Vagina (tissue), 2 donors: ENCODE data around the gene KRTAP10-11. TPM values are rescaled to one million over a fixed set of nuclear protein-coding genes. Genes with fewer than 3 reads are reported as not detected.

Experiments
- DNase-seq, 2 donors: peaks; one replicate each; pipeline ENCODE4 v3.0.0-alpha.2; 2017; ENCODE audit errors: extremely low spot score in 2 of 2
- H3K27ac ChIP-seq: fragments of 200-600 bp; sonication (generic); one replicate; pipeline ENCODE4 v1.5.1; 2019
- H3K27me3 ChIP-seq: fragments of 200-600 bp; sonication (generic); one replicate; pipeline ENCODE4 v1.5.1; 2019
- H3K36me3 ChIP-seq, 2 donors: fragments of 200-600 bp; sonication (generic); one replicate each; pipeline ENCODE4 v1.5.1; 2017 to 2019
- H3K4me1 ChIP-seq: fragments of 200-600 bp; sonication (generic); one replicate; pipeline ENCODE4 v1.5.1; 2019
- H3K4me3 ChIP-seq, 2 donors: fragments of 200-600 bp; sonication (generic); 1 replicate in 1 of 2; 2 replicates in 1 of 2; pipeline ENCODE4 v1.5.1; 2016 to 2019
- H3K9me3 ChIP-seq: fragments of 200-600 bp; sonication (generic); one replicate; pipeline ENCODE4 v1.5.1; 2019
- CTCF ChIP-seq, 3 experiments: fragments of 450-650 bp in 2 of 3; fragments of 200-600 bp in 1 of 3; sonication (generic) in 1 of 3; IDR thresholded peaks; one replicate each; pipeline ENCODE4 v1.5.1; 2017 to 2019; ENCODE audit warnings: antibody characterized with exemption in 3 of 3, mild to moderate bottlenecking in 2 of 3, moderate library complexity in 2 of 3
- POLR2A ChIP-seq, 2 donors: fragments of 450-650 bp; IDR thresholded peaks; one replicate each; pipeline ENCODE4 v1.6.1; 2017; ENCODE audit warnings: antibody characterized with exemption in 2 of 2, mild to moderate bottlenecking in 2 of 2, moderate library complexity in 2 of 2
- POLR2AphosphoS5 ChIP-seq, 2 donors: sonication (generic); formaldehyde crosslinking; IDR thresholded peaks; one replicate each; pipeline ENCODE4 v1.9.0; 2017; ENCODE audit warnings: antibody characterized with exemption in 2 of 2, mild to moderate bottlenecking in 2 of 2, low read depth in 1 of 2; ENCODE audit not compliant: insufficient read depth in 1 of 2
- intact Hi-C: fragments of 100-400 bp; cut with DNase I; formaldehyde crosslinking; loops from one replicate; pipeline ENCODE4 v1.15.1; 2023
- small RNA-seq: library from RNA; depleted of rRNA; stranded (forward); fragments of <200 nt; gene quantifications from one replicate; pipeline ENCODE3, GENCODE V24; 2016
- total RNA-seq: library from RNA; depleted of rRNA; stranded (reverse); fragments of >200 nt; gene quantifications from one replicate; pipeline ENCODE4 v1.2.3, GENCODE V29; 2016

KRTAP10-11 gene
- total RNA-seq, 1 donor from 2014 or later, result not detected

DNA sequence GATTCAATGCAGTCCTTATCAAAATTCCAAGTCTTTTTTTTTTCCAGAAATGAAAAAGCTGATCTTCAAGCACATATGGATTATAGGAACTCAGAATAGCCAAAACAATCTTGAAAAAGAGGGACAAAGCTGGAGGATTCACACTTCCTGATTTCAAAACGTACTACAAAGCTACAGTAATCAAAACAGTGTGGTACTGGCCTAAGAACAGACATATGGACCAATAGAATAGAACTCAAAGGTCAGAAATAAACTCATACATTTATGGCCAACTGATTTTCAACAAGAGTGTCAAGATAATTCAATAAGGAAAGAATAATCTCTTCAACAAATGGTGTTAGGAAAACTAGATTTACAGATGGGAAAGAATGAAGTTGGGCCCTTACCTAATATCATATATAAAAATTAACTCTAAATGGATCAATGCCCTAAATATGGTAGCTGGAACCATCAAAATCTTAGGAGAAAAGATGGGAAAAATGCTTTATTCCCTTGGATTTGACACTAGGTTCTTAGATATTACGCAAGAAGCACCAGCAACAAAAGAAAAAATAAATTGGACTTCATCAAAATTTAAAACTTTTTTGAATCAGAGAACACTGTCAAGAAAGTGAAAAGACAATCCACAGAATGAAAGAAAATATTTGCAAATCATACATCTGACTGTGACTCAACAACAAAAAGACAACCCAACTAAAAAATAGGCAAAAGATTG lies 46.7 kb downstream of the KRTAP10-11 start:
- intact Hi-C loops, result no loop called here
- H3K27me3 ChIP-seq, result no peaks in the 10 kb centered on the region
- no peak for TF ChIP-seq POLR2AphosphoS5 (IDR thresholded peaks at IDR 0.05; ENCODE audit: insufficient read depth in 1 of 2, low read depth in 1 of 2)
- H3K4me1 ChIP-seq, result no peaks in the 10 kb centered on the region
- no peaks in the 10 kb centered on the region for H3K9me3 ChIP-seq
- H3K36me3 ChIP-seq, result no peaks in the 10 kb centered on the region
- no peak for DNase-seq
- no peak overlapping the region for H3K4me3 ChIP-seq
- H3K27ac ChIP-seq, result no peak overlapping the region

GRCh38 chr21:44694776-44695175 lies 48.6 kb downstream of the KRTAP10-11 start:
- intact Hi-C loops, result no loop called here
- Histone ChIP-seq H3K9me3 (no peaks in the 10 kb centered on the region), H3K4me3 (no peak overlapping the region), H3K4me1 (no peaks in the 10 kb centered on the region), H3K36me3 (no peaks in the 10 kb centered on the region), H3K27ac (no peak overlapping the region), H3K27me3 (no peaks in the 10 kb centered on the region)
- DNase-seq, result peak; percentile 64 to 81
- no peak for TF ChIP-seq POLR2AphosphoS5 (IDR thresholded peaks at IDR 0.05; ENCODE audit: insufficient read depth in 1 of 2, low read depth in 1 of 2)
- TF ChIP-seq POLR2A (IDR thresholded peaks at IDR 0.05), result no peak
- no peak for TF ChIP-seq CTCF (IDR thresholded peaks at IDR 0.05)

DNA sequence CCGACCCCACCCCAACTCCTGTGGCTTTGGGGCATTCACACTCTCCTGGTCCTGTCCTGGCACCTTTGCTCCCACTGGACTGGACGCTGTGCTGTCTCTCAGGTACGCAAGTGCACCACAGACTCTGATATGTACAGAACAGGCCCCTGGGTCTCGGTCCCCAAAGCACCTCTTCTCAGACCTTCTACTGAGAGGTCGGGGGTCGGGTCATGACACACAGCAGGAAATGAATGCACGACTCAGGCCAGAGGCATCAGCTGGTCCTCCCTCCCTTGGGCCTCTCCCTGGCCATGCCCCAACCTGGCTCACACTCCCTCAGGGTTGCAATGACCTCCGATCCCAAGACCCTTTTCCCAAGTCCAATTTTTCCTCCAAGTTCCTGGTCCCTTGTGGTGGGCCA lies 49.0 kb downstream of the KRTAP10-11 start:
- no peaks in the 10 kb centered on the region for H3K36me3 ChIP-seq
- peak; percentile 54 to 81 for DNase-seq
- no peak overlapping the region for H3K4me3 ChIP-seq
- TF ChIP-seq POLR2A (IDR thresholded peaks at IDR 0.05) (no peak), POLR2AphosphoS5 (IDR thresholded peaks at IDR 0.05; ENCODE audit: insufficient read depth in 1 of 2, low read depth in 1 of 2) (no peak), CTCF (IDR thresholded peaks at IDR 0.05) (no peak)
- H3K9me3 ChIP-seq, result no peaks in the 10 kb centered on the region
- no peaks in the 10 kb centered on the region for H3K27me3 ChIP-seq
- intact Hi-C loops, result no loop called here
- H3K4me1 ChIP-seq, result no peaks in the 10 kb centered on the region
- no peak overlapping the region for H3K27ac ChIP-seq

- Histone ChIP-seq H3K4me3 (no peak overlapping the region), H3K27ac (no peak overlapping the region), H3K9me3 (no peaks in the 10 kb centered on the region), H3K4me1 (no peaks in the 10 kb centered on the region), H3K36me3 (no peaks in the 10 kb centered on the region), H3K27me3 (no peaks in the 10 kb centered on the region)
- intact Hi-C loops, result no loop called here
- peak in 1 of 2 donors; percentile 74 for DNase-seq
- TF ChIP-seq CTCF (IDR thresholded peaks at IDR 0.05), result no peak
- TF ChIP-seq POLR2AphosphoS5 (IDR thresholded peaks at IDR 0.05; ENCODE audit: insufficient read depth in 1 of 2, low read depth in 1 of 2), result no peak
- TF ChIP-seq POLR2A (IDR thresholded peaks at IDR 0.05), result no peak
Measured at GRCh38 chr21:44695641-44696040, 49.4 kb downstream of the KRTAP10-11 start.

DNA sequence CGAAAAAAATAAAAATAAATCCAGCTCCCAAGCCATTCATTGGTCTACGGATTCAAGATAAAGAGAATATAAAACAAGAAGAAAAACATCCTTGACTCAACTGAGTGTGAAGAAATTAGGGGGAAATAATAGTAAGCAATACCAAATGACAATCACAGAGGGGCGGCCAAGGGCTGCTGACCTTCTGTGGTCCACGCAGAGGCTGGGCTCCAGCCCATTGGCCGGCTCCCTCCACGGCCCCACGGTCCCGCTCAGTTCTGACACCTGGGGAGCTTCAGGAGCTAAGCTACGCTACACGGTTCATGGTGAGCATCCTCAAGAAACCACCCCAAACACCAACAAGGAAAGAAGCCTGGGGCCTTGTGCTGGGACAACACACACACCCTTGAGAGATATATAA lies 50.4 kb downstream of the KRTAP10-11 start:
- Histone ChIP-seq H3K27me3 (peaks cover 3% of the 10 kb centered on the region), H3K27ac (no peak overlapping the region), H3K36me3 (no peaks in the 10 kb centered on the region), H3K4me1 (no peaks in the 10 kb centered on the region), H3K9me3 (no peaks in the 10 kb centered on the region), H3K4me3 (no peak overlapping the region)
- no peak for TF ChIP-seq POLR2AphosphoS5 (IDR thresholded peaks at IDR 0.05; ENCODE audit: insufficient read depth in 1 of 2, low read depth in 1 of 2)
- TF ChIP-seq CTCF (IDR thresholded peaks at IDR 0.05), result no peak
- no peak for TF ChIP-seq POLR2A (IDR thresholded peaks at IDR 0.05)
- DNase-seq, result peak; percentile 34 to 44
- intact Hi-C loops, result no loop called here

Small RNA genes within 50 kb of the gene (small RNA-seq; reads per million reads assigned to genes)
- gene KRTAP12-6P, result not detected

Other genes with a start within 250 kb of the KRTAP10-11 start
- gene LRRC3, start 190.9 kb upstream of the KRTAP10-11 start, total RNA-seq, result 2.5 TPM
- gene KRTAP10-1, start 106.2 kb upstream of the KRTAP10-11 start, total RNA-seq, result not detected
- not detected for gene KRTAP10-2, start 94.9 kb upstream of the KRTAP10-11 start, total RNA-seq
- not detected for gene KRTAP10-3, start 87.6 kb upstream of the KRTAP10-11 start, total RNA-seq
- not detected for gene KRTAP10-4, start 72.7 kb upstream of the KRTAP10-11 start, total RNA-seq
- not detected for gene KRTAP10-5, start 65.8 kb upstream of the KRTAP10-11 start, total RNA-seq
- gene KRTAP10-6, start 53.9 kb upstream of the KRTAP10-11 start, total RNA-seq, result not detected
- gene KRTAP10-7, start 45.8 kb upstream of the KRTAP10-11 start, total RNA-seq, result not detected
- not detected for gene KRTAP10-8, start 34.3 kb upstream of the KRTAP10-11 start, total RNA-seq
- not detected for gene KRTAP10-9, start 19.3 kb upstream of the KRTAP10-11 start, total RNA-seq
- not detected for gene KRTAP10-10, start 9.1 kb upstream of the KRTAP10-11 start, total RNA-seq
- gene KRTAP12-4, start 8.2 kb downstream of the KRTAP10-11 start, total RNA-seq, result not detected
- not detected for gene KRTAP12-3, start 11.5 kb downstream of the KRTAP10-11 start, total RNA-seq
- not detected for gene KRTAP12-2, start 20.5 kb downstream of the KRTAP10-11 start, total RNA-seq
- gene KRTAP12-1, start 35.7 kb downstream of the KRTAP10-11 start, total RNA-seq, result not detected
- gene KRTAP10-12, start 50.8 kb downstream of the KRTAP10-11 start, total RNA-seq, result not detected
- not detected for gene TSPEAR, start 65.2 kb downstream of the KRTAP10-11 start, total RNA-seq
- 96.5 TPM for gene UBE2G2, start 155.4 kb downstream of the KRTAP10-11 start, total RNA-seq
- 70.0 TPM for gene SUMO3, start 171.6 kb downstream of the KRTAP10-11 start, total RNA-seq
- 165 TPM for gene PTTG1IP, start 227.3 kb downstream of the KRTAP10-11 start, total RNA-seq